ENCODE data around the gene SNRNP40.
"Not testable (repeated sequence)": the region's sequence is repeated elsewhere in the genome, so short reads cannot be mapped to it uniquely, and the experiment has no call there.

The SNRNP40 gene

GRCh38 chr1:31282426-31282825 lies 14.2 kb downstream of the SNRNP40 start:
- DNase-seq: not testable (repeated sequence)

DNA sequence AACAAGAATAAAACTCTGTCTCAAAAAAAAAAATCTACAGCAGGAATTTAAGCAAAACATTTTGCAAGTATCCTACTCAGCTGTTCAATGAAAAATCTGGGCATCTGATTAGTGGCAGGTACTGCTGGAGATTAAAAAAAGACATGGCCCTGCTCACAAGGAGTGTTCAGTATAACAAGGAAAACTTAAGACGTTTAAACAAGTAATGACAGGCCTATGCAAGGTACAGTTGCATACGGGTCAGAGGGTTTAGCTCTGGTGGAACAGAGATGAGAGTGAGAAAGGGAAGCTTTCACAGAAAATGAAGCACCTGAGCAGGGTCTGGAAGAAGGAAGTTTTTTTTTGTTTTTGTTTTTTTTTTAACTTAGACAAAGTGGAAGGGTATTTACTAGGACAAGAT lies 23.0 kb downstream of the SNRNP40 start:
- no peak for DNase-seq

GRCh38 chr1:31272369-31272768 lies 24.2 kb downstream of the SNRNP40 start:
- DNase-seq: no peak

- DNase-seq: no peak
Observed at GRCh38 chr1:31266547-31266946, 30.0 kb downstream of the SNRNP40 start.

GRCh38 chr1:31264790-31265386 lies 31.7 kb downstream of the SNRNP40 start:
- DNase-seq: no peak

DNA sequence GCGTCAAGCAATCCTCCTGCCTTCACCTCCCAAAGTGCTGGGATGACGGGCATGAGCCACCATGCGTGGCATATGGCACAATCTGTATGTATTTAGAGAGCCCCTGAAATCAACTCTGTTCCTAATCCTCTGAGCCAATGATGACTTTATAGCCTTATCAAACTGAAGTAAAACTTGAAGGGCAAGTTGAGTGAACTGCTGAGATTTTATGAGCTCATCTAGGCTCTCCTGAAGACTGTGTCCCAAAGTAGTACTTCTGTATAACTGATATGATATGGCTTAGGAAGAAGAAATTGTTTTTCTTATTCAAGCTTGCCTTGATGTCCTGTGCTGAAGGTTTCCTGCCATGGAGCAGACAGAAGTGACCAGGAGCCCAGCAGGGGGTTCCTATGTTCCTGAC lies 33.2 kb downstream of the SNRNP40 start:
- DNase-seq: no peak

- not testable (repeated sequence) for DNase-seq
Observed at GRCh38 chr1:31262393-31262792, 34.2 kb downstream of the SNRNP40 start.

DNA sequence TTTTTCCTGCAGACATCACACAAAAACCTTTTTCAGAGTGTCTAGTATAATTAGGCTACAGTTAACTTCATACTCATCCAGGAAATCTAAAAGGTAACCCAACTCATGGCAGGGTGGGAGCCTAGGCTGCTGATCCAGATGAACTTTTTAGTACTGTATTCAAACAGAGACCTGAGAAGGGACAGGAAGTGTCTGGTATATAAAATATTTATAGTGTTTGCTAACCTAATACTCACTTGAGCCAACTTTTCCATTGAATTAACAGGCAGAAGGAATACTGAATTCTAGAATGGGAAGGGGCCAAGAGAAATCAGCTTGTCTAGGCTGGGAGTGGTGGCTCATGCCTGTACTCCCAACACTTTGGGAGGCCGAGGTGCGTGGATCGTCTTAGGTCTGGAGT lies 34.7 kb downstream of the SNRNP40 start:
- no peak for DNase-seq

- DNase-seq: no peak
Observed at GRCh38 chr1:31259746-31260145, 36.8 kb downstream of the SNRNP40 start.

- DNase-seq: no peak
Observed at GRCh38 chr1:31258581-31258980, 38.0 kb downstream of the SNRNP40 start.

GRCh38 chr1:31257213-31257612 lies 39.4 kb downstream of the SNRNP40 start:
- no peak for DNase-seq

DNA sequence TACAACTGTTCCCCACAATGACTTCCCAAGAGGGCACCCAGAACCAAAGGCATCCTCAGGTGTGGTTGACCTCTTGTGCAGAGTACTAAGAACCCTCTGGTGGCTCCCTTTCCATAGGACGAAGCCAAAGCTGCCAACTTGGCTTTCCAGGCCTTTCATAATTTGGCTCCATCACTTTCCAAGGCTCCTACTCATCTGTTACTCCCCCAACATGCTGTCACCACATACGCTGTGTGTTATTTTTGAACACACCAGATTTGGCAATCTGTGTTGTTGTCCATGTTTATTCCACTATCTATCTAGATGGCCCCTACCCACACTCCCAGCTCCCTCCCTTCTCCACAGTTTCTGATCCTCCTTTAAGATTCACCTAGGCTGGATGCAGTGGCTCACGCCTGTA lies 46.7 kb downstream of the SNRNP40 start:
- DNase-seq: no peak

DNA sequence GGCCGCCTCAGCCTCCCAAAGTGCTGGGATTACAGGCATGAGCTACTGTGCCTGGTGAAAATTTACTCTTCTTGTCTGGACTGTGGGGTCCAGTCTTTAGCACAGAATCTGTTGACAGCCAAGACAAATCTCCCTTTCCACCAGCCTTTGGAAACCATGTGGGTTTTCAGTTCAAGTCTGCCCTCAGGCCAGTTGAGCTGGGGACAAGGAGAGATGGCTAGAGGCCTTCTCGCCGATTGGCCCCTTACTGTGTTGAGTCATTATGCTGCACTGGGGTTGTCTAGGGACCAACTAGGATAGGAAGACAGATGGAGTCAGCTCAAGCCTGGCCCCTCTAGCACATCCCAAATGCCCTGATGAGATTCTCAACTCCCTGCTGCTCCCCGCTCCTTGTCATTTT lies 48.3 kb downstream of the SNRNP40 start:
- DNase-seq: no peak

DNA sequence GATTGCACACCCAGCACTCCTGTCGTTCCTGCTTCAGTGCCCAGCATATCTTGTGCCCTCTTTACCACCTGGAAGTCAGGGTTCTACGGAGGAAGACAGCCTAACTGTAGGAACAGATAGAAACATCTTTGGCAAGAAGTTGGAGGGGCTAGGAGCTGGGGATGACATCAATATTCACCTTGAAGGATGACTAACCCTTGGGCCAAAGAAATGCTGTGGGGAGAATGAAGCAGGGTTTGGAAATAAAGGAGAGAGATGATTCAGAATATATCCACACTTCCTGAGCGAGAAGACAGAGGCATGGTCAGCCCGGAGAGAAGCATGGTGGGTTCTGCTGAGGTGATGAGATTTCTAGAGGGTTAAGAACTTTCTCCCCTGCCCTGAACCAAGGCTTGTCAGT lies 52.3 kb downstream of the SNRNP40 start:
- DNase-seq: no peak

GRCh38 chr1:31243501-31244286 lies 52.9 kb downstream of the SNRNP40 start:
- no peak for DNase-seq

DNA sequence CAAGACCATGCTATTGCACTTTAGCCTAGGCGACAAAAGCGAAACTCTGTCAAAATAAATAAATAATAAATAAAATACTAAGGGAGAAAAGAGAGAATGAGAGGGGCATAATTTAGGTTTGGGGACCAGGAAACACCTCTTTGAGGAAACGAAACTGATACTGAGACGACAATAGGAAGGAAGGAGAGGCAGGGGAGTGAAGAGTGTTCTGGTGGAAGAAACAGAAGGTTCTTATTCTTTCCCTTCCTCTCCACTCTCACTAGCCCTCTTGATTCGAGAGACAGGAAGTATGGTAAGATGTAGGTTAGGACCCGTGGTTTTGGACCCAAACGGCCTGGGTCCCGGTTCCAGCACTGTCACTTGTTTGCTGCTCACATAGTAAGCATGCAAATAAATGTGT lies 55.3 kb downstream of the SNRNP40 start:
- DNase-seq: no peak

DNA sequence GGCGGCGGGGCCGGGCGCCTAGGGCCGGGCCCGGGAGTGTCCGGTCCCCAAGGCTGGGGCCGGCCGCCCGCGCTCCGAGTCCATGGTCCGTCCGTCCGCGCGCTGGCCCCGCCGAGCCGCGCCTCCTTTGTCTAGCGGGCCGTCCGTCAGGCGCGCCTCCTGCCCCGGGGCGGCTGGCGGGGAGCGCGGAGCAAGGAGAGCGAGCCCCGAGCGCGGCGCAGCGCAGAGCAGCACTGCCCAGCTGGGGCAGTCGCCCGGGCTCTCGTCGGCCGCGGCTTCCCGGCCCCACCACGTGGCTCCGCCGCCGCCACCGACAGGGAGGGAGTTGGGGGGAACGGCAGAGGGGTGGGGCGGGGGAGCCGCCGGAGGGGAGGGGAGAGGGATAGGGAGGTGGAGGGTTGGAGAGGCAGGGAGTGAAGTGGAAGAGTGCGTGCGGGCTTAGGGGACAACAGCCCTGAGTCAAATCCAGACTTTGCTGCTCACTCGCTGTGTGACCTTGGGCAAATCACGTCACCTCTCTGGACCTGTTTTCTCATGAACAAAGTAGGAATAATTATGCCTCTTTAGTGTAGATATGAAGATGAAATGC lies 56.8 kb downstream of the SNRNP40 start, which contains the start of gene NKAIN1:
NKAIN1 (minus strand) TSS at position 235 of the 589 bp plus-strand sequence. CDS start 340 bp downstream, outside the sequence.
- DNase-seq: peak in 1 of 2 donors; percentile 28

GRCh38 chr1:31238986-31239613 lies 57.5 kb downstream of the SNRNP40 start:
- no peak for DNase-seq

DNA sequence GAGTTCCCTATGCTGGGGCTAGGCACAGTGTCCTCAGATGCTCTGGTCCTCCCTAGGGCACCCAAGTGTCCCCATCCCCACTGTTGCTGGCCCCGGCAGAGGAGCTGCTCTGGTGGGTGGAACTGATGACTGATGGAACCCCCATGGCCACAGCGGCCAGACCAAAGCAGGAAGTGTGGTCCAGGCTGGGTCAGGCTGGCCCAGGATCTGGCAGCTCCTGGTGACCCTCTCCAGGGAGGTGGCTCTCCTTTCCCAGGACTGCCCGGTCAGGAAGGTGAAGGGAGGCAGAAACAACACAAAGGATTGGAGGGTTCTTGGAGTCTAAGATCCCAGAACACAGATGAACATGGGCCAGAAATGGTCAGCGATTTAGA lies 58.0 kb downstream of the SNRNP40 start:
- no peak for DNase-seq

DNA sequence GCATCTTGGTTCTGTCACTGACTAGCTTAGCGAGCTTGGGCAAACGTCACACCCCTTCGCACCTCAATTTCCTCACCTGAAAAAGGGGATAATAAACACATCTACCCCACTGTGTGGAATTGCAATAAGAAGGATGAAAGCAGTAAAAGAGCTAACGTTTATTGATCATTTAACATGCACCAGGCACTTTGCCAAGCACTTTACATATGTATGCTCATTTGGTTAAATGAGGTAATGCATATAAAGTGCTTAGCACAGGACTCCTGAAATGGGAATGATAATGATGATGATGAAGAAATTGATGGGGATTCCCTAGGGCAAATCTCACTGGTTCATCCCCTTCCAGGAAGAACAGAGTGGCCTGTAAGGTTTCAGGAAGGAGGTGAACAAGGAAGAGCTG lies 61.7 kb downstream of the SNRNP40 start:
- no peak for DNase-seq

GRCh38 chr1:31234123-31234708 lies 62.4 kb downstream of the SNRNP40 start:
- DNase-seq: no peak

DNA sequence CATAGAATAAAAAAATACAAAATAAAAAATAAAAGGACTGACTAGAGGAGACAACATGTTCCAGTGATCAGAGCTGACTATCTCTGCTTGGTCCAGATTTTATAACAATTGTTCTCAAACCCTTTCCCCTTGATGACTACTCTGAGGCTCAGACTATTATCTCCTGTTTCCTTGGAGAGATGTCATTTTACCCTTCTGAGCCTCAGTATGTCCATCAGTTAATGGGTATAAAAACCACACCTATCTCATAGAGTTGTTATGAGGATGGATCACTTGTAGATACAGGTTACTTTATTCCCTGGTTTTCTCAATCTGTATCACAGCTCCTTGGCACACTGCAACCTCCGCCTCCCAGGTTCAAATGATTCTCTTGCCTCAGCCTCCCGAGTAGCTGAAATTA lies 63.9 kb downstream of the SNRNP40 start:
- DNase-seq: no peak

DNA sequence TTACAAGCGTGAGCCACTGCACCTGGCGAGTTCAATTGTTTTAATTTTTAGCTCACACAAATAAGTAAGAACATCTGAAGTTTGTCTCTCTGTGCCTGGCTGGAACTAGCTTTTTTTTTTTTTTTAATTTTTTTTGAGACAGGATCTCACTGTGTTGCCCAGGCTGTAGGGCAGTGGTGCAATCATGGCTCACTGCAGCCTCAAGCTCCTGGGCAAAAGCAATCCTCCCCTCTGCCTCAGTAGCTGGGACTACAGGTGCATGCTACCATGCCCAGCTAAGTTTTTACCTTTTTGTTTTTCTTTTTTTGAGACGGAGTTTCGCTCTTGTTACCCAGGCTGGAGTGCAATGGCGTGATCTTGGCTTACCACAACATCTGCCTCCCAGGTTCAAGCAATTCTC lies 64.8 kb downstream of the SNRNP40 start:
- no peak for DNase-seq
